GM12801 (cell line): ENCODE data around the gene RIOK2.

ENCODE experiments used
- CTCF ChIP-seq: IDR thresholded peaks from one replicate; pipeline ENCODE4 v1.5.1; 2011; ENCODE audit warnings: control low read depth; ENCODE audit not compliant: insufficient read length; ENCODE audit errors: extremely low read depth

RIOK2 gene

DNA sequence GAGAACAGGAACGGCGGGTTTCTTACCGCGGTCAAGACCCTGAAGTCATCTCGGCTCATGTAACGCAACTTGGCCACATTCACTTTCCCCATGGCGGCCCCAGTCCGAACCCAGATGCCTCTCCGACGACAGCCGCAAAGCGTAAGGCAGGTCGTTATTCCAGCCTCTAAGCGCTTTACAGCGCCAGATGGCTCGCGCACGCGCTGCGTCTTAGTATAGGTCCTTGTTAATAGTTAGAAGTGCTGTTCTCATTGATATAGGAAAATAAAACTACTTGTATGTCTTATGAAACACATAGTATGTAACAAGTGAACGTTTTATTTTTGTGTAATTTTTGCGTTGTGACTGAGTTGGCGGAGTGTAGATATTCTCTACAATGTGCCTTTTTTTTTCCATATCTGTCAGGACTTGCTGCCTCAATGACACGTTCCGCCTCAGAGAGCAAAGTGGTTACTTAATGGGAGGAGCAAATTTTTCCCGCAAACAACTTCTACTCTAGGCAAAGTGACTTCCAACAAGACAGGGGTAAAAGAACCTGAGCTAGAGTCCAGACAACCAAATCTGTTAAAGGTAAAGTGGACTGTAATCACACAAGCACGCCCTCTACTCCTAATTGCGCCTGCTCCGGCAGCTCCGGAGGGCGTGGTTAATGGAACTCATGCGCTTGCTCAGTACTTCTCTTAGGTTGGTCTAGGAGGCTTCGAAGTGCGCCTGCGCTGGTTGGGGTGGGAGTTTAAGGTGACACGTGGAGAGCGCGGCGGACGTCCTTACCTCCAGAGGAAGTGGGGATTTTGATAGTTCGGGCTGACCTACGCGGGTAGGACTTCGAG is at the start of gene RIOK2:
RIOK2 (minus strand) TSS at position 148 of the 830 bp plus-strand sequence; CDS start at position 92, 56 bp downstream.
- TF ChIP-seq CTCF = no peak

DNA sequence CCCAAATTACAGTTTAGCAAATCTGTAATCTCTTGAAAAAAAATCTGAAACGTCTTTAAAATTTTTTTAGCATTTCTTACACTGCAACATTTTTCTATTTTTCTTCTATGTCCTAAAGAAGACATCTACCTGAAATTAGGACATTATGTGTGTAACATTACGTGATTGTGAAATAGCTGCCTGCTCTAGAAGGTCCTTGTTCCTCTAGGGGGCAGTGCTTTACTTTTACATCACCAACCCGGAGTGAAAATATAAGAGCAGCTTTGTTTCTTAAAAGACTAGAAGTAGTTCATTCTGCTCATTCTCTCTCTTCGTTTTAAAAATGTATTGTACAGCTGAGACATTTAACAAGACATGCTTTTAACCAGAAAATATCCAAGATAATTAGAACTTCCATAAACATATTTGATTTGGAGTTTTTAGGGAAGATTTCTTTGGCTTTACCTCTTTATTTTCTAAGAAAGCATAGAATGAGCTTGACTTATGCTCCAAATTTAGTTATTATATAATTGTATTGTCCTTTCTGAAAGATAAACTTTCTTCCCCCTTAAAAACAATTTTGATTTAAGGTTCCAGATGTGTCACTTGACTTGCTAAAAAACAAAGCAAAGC is 48.1 kb upstream of the RIOK2 start:
- peak; percentile 29 for TF ChIP-seq CTCF

DNA sequence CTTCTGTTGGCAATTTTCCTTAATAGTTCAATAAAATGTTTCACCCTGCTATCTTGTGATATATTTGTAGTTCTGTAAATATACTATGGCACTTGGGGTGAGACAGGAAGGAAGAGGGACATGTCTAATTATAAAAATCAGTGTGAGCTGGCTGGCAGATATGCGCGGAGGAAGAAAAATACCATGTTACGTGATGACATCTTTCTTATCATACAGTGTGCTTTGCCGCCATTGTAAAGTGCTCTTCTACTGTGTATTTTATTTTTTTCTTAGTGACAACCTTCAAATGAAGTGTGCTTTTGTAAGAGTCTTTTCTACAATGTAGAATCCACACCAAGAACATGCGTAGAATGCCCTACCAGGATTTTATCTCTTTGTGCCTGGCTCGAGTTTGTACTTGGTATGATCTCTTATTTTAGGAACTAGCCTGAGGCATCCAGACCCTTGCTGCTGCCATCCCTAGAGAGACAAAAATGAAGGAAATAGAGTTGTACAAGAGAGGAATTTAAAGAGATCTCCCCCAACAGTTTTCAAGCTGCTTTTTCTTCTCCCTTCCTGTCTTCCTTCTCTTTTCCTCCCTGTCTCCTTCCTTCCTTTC is 46.7 kb upstream of the RIOK2 start:
- TF ChIP-seq CTCF = no peak

DNA sequence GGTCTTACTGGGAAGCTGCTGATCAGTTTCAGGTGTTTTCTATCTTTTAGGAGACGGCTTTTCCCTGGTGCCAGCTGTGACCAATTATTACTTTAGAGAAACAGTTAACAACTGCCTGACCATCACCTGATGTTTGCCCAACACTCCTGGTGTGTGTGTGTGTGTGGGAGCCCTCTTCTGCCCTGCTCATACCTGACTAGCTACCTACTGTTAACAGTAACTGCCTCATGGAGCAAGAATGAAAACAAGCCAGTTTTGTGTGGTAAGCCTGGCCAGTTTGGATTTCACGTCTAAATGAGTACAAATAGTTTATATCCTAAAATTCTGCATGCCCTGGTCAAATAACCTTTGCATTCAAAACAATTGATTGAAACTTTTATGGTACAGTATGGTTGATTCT is 46.1 kb upstream of the RIOK2 start:
- TF ChIP-seq CTCF = no peak

DNA sequence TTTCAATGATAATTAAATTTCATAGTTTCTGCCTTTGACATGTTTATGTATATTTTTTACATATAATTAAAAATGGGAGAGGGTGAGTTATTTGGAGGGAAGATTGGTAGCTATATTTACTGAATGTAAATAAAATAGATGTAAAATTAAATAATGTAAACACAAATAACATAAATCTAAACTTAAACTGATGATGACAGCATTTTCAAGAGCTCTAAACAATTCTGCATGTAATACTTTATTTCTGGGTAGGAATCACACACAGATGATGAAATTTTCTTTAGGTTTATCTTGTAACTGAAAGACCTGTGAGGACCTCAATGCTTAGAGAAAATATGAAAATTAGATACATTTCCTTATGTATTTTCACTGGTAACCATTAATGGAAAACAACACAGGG is 42.2 kb upstream of the RIOK2 start:
- TF ChIP-seq CTCF = no peak

DNA sequence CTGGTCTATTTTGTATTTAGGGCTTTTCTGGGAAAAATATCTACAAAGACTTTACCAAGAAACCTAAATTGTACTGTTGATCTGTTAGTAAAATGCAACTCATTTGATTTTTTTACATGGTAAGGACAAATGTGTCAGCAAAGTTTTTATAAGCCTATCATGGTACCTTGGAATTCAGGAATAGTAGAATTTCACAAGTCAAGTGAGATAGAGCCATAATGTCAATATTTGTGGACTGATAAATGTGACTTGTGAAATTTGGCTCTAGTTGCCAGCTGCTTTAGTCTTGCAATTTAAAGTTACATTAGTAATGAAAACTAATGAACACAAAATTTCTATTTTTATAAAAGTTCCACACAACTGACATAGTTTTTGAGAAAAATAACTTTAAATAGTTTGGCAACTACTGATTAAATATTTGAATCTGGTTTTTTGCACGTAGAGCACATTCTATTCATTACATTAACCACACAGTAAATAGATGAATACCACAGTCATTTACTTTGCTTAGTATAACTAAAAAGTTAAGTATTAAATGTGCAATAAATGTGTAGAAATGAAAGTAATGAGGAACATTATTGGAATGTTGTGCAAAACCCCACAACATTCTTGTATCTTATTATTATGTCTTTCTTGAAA is 41.2 kb upstream of the RIOK2 start:
- no peak for TF ChIP-seq CTCF

- no peak for TF ChIP-seq CTCF
Observed at GRCh38 chr5:97223596-97223995, 40.5 kb upstream of the RIOK2 start.
